Loucy (cell line): ENCODE measurements around the gene DNAJC22.

ENCODE experiments used
- H2AFZ ChIP-seq: fragments of 200-600 bp; sonication (generic); 2 replicates; pipeline ENCODE4 v1.6.0; 2016; ENCODE audit warnings: antibody characterized with exemption, mild to moderate bottlenecking, low read length, moderate library complexity
- H3F3A ChIP-seq: fragments of 200-600 bp; 2 replicates; pipeline ENCODE4 v1.6.0; 2016; ENCODE audit warnings: antibody characterized with exemption, low read depth, mild to moderate bottlenecking
- H3K27me3 ChIP-seq: fragments of 200-600 bp; sonication (generic); 2 replicates; pipeline ENCODE4 v1.6.1; 2014; ENCODE audit warnings: low read length, mild to moderate bottlenecking; ENCODE audit not compliant: insufficient read depth, poor library complexity, severe bottlenecking
- H3K36me3 ChIP-seq: fragments of 200-600 bp; sonication (generic); 2 replicates; pipeline ENCODE4 v1.6.1; 2016; ENCODE audit warnings: low read length; ENCODE audit not compliant: insufficient read depth
- H3K4me1 ChIP-seq: fragments of 200-600 bp; sonication (generic); 2 replicates; pipeline ENCODE4 v1.5.1; 2014; ENCODE audit warnings: low read length, mild to moderate bottlenecking; ENCODE audit not compliant: insufficient read depth, poor library complexity, severe bottlenecking
- H3K4me2 ChIP-seq: fragments of 200-600 bp; sonication (generic); 2 replicates; pipeline ENCODE4 v1.6.0; 2014; ENCODE audit warnings: antibody characterized with exemption, low read length, low read depth, mild to moderate bottlenecking; ENCODE audit not compliant: poor library complexity, severe bottlenecking
- H3K4me3 ChIP-seq: fragments of 200-600 bp; sonication (generic); 2 replicates; pipeline ENCODE4 v1.5.1; 2014; ENCODE audit warnings: low read length, mild to moderate bottlenecking, mixed read lengths; ENCODE audit not compliant: poor library complexity, severe bottlenecking
- H3K79me2 ChIP-seq: fragments of 200-600 bp; sonication (generic); 2 replicates; pipeline ENCODE4 v1.6.1; 2014; ENCODE audit warnings: low read length; ENCODE audit not compliant: insufficient read depth
- H3K9ac ChIP-seq: fragments of 200-600 bp; sonication (generic); 2 replicates; pipeline ENCODE4 v1.6.0; 2014; ENCODE audit warnings: mild to moderate bottlenecking, low read depth, low read length, moderate library complexity; ENCODE audit not compliant: poor library complexity, severe bottlenecking
- H3K9me2 ChIP-seq: fragments of 200-600 bp; sonication (generic); replicated peaks from 2 replicates; pipeline ENCODE4 v1.6.1; 2016; ENCODE audit warnings: low read depth, low read length, mixed read lengths
- H3K9me3 ChIP-seq: fragments of 200-600 bp; sonication (generic); 2 replicates; pipeline ENCODE4 v1.6.1; 2014; ENCODE audit warnings: mild to moderate bottlenecking, antibody characterized with exemption, low read length, low read depth; ENCODE audit not compliant: insufficient read depth
- H4K20me1 ChIP-seq: fragments of 200-600 bp; sonication (generic); 2 replicates; pipeline ENCODE4 v1.6.0; 2014; ENCODE audit warnings: antibody characterized with exemption, low read length, mild to moderate bottlenecking; ENCODE audit not compliant: insufficient read depth, poor library complexity, severe bottlenecking
- EZH2phosphoT487 ChIP-seq: fragments of 200-600 bp; IDR thresholded peaks from 2 replicates; pipeline ENCODE4 v1.6.1; 2018; ENCODE audit warnings: antibody characterized with exemption, mild to moderate bottlenecking, moderate library complexity, borderline replicate concordance
- TF ChIP-seq, protein P1 (sequence below): fragments of 200-600 bp; sonication (generic); conservative IDR thresholded peaks from 2 replicates; pipeline ENCODE4 v1.5.1; 2014; ENCODE audit warnings: mild to moderate bottlenecking, antibody characterized with exemption, low read length

The DNAJC22 gene

DNA sequence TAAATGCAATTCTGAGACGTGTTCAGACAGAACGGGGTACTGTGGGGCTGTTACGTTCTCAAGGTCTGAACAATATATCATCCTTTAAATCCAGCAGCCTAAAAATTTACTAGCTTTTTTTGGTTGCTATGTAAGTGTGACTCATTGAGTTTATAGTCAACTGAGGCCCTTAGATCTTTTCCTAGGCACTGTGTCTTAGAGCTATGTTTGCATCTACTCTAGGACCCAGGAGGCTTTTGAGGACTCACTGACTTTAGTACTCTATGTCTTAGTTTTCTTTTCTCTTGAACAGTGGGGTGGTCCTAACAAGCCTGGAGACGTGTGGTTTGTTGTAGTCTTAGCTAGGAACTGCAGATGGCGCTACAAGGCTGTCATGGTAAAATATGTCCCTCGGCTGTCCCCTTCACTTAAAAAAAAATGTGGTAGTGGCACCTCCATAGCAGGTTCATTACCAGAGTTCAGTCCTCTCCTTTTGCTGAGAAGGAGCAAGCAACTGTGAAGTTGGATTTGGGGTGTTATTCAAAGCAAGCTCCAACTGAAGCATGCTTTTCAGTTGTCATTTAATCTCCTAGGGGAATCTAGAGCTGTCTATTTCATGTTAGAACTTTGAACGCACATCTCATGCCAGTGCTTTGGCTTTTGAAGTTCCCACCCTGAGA is 11.9 kb downstream of the DNAJC22 start:
- Histone ChIP-seq H3K4me1 (no peaks in the 10 kb centered on the region), H2AFZ (peak overlapping the region; percentile 49), H3K4me2 (peak overlapping the region; percentile 26)

DNA sequence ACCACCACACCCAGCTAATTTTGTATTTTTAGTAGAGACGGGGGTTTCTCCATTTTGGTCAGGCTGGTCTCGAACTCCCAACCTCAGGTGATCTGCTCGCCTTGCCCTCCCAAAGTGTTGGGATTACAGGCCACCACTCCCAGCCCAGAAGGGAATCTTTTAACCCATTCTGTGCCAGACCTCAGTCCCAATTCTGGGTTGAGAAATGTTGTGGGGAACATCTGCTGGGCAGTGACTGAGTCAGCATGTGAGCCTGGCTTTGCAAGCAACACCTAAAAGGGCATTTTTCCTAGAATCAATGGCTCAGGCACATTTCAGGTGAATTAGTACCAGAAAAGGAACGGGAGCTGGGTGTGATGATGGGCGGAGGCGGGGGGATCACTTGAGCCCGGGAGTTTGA is 13.0 kb downstream of the DNAJC22 start:
- H3K9ac ChIP-seq, result no peak overlapping the region
- no peaks in the 10 kb centered on the region for H3K27me3 ChIP-seq
- no peaks in the 10 kb centered on the region for H3F3A ChIP-seq
- no peak overlapping the region for H2AFZ ChIP-seq
- no peaks in the 10 kb centered on the region for H3K4me1 ChIP-seq
- H3K9me3 ChIP-seq, result no peaks in the 10 kb centered on the region
- H4K20me1 ChIP-seq, result no peaks in the 10 kb centered on the region
- no peaks in the 10 kb centered on the region for H3K79me2 ChIP-seq
- H3K36me3 ChIP-seq, result no peaks in the 10 kb centered on the region
- no peak overlapping the region for H3K4me2 ChIP-seq
- no peak overlapping the region for H3K4me3 ChIP-seq
- H3K9me2 ChIP-seq, result no peaks in the 10 kb centered on the region
- TF ChIP-seq EZH2phosphoT487, result no peak
- TF ChIP-seq, protein P1, sequence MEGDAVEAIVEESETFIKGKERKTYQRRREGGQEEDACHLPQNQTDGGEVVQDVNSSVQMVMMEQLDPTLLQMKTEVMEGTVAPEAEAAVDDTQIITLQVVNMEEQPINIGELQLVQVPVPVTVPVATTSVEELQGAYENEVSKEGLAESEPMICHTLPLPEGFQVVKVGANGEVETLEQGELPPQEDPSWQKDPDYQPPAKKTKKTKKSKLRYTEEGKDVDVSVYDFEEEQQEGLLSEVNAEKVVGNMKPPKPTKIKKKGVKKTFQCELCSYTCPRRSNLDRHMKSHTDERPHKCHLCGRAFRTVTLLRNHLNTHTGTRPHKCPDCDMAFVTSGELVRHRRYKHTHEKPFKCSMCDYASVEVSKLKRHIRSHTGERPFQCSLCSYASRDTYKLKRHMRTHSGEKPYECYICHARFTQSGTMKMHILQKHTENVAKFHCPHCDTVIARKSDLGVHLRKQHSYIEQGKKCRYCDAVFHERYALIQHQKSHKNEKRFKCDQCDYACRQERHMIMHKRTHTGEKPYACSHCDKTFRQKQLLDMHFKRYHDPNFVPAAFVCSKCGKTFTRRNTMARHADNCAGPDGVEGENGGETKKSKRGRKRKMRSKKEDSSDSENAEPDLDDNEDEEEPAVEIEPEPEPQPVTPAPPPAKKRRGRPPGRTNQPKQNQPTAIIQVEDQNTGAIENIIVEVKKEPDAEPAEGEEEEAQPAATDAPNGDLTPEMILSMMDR, result no peak

More for the DNA sequence above, 11.9 kb downstream of the DNAJC22 start:
- Histone ChIP-seq H3K27me3 (no peaks in the 10 kb centered on the region), H3K36me3 (no peaks in the 10 kb centered on the region), H3K9me3 (no peaks in the 10 kb centered on the region), H3K79me2 (no peaks in the 10 kb centered on the region), H4K20me1 (no peaks in the 10 kb centered on the region), H3K9me2 (no peaks in the 10 kb centered on the region), H3F3A (no peaks in the 10 kb centered on the region), H3K4me3 (no peak overlapping the region), H3K9ac (no peak overlapping the region)
- TF ChIP-seq, protein P1, result peak; percentile 90
- no peak for TF ChIP-seq EZH2phosphoT487

DNA sequence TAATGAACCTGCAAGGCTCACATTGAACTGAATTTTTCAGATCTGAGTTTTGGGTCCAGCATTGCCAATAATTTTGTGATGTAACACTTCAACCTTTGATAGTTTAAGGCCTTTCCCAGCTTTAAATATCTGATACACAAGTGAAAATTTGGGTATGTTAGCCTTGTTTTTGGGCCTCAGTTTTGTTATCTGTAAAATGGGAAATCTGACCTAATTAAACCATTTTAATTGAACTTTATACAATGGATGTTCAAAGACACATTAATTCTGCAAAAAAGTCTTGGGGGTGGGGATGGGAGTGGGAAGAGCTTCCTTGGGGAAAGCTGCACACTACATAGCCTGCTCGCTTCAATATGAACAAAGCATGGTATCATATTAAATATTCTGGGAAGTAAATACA is 15.4 kb downstream of the DNAJC22 start:
- Histone ChIP-seq H3K9me3 (no peaks in the 10 kb centered on the region), H3K4me2 (no peak overlapping the region), H3K79me2 (no peaks in the 10 kb centered on the region), H3K4me3 (no peak overlapping the region), H3K36me3 (no peaks in the 10 kb centered on the region), H3K9me2 (no peaks in the 10 kb centered on the region), H3F3A (no peaks in the 10 kb centered on the region), H4K20me1 (no peaks in the 10 kb centered on the region), H2AFZ (no peak overlapping the region), H3K27me3 (no peaks in the 10 kb centered on the region), H3K9ac (no peak overlapping the region), H3K4me1 (peaks cover 9% of the 10 kb centered on the region)
- TF ChIP-seq, protein P1, result no peak
- no peak for TF ChIP-seq EZH2phosphoT487
